ENCODE measurements around the gene DNAJC16. TPM values are rescaled to one million over a fixed set of nuclear protein-coding genes. Genes with fewer than 3 reads are reported as not detected.
"Not testable (repeated sequence)": the region's sequence is repeated elsewhere in the genome, so short reads cannot be mapped to it uniquely, and the experiment has no call there.

Gene DNAJC16
- total RNA-seq, 4 donors from 2014 or later = 10.2 to 18.7 (median 13.8) TPM

- Histone ChIP-seq H3K36me3 (no peaks in the 10 kb centered on the region), H3K27ac (no peak overlapping the region), H3K4me1 (peaks cover 0 to 19% (median 5%) of the 10 kb centered on the region in 3 donors), H3K4me3 (no peak overlapping the region), H3K27me3 (no peaks in the 10 kb centered on the region), H3K9me3 (no peaks in the 10 kb centered on the region)
- 47 to 57% methylated on average over 2 of the region's 2 CpGs for WGBS, 2 donors (ENCODE audit: low coverage in 1 of 2)
- TF ChIP-seq, protein P1, sequence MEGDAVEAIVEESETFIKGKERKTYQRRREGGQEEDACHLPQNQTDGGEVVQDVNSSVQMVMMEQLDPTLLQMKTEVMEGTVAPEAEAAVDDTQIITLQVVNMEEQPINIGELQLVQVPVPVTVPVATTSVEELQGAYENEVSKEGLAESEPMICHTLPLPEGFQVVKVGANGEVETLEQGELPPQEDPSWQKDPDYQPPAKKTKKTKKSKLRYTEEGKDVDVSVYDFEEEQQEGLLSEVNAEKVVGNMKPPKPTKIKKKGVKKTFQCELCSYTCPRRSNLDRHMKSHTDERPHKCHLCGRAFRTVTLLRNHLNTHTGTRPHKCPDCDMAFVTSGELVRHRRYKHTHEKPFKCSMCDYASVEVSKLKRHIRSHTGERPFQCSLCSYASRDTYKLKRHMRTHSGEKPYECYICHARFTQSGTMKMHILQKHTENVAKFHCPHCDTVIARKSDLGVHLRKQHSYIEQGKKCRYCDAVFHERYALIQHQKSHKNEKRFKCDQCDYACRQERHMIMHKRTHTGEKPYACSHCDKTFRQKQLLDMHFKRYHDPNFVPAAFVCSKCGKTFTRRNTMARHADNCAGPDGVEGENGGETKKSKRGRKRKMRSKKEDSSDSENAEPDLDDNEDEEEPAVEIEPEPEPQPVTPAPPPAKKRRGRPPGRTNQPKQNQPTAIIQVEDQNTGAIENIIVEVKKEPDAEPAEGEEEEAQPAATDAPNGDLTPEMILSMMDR (IDR thresholded peaks at IDR 0.05) = no peak
- TF ChIP-seq POLR2AphosphoS5 (IDR thresholded peaks at IDR 0.05) (no peak), EP300 (IDR thresholded peaks at IDR 0.05) (no peak), POLR2A (IDR thresholded peaks at IDR 0.05) (no peak)
- no peak for ATAC-seq
Observed at GRCh38 chr1:15598436-15598835, 71.8 kb downstream of the DNAJC16 start.

- WGBS, 2 donors (ENCODE audit: low coverage in 1 of 2) = 7 to 40% methylated on average over 2 to 10 of the region's 56 CpGs
Observed at GRCh38 chr1:15603050-15603965, 76.7 kb downstream of the DNAJC16 start.

DNA sequence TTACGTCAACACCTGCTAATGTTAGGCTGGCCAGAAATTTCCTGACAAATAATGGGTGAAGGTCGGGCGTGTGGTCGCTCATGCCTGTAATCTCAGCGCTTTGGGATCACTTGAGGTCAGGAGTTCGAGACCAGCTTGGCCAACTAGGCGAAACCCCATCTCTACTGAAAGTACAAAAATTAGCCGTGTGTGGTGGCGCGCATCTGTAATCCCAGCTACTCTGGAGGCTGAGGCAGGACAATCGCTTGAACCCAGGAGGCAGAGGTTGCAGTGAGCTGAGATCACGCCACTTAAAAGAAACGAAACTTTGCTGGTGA is 77.3 kb downstream of the DNAJC16 start:
- not testable (repeated sequence) for H3K9me3 ChIP-seq, H3K36me3 ChIP-seq, H3K27me3 ChIP-seq, ATAC-seq
- peak overlapping the region; percentile 53 to 82 for H3K4me3 ChIP-seq
- H3K4me1 ChIP-seq = peaks cover 0 to 27% (median 5%) of the 10 kb centered on the region in 3 donors
- 64% methylated on average over 12 of the region's 13 CpGs; no CpG with 5 or more reads in 1 of the 2 donors for WGBS, 2 donors (ENCODE audit: low coverage in 1 of 2)
- H3K27ac ChIP-seq = peak overlapping the region; percentile 27 to 89 (median 82)

More at GRCh38 chr1:15603050-15603965, 76.7 kb downstream of the DNAJC16 start:
- H3K4me1 ChIP-seq = peaks cover 0 to 27% (median 5%) of the 10 kb centered on the region in 3 donors
- peak; percentile 22 to 49 for TF ChIP-seq POLR2A (IDR thresholded peaks at IDR 0.05)
- peak; percentile 55 for TF ChIP-seq POLR2AphosphoS5 (IDR thresholded peaks at IDR 0.05)
- TF ChIP-seq, protein P1 (IDR thresholded peaks at IDR 0.05) = no peak
- no peak for TF ChIP-seq EP300 (IDR thresholded peaks at IDR 0.05)
- peak; percentile 99 for ATAC-seq
- H3K27ac ChIP-seq = peak overlapping the region; percentile 27 to 89 (median 82)
- H3K4me3 ChIP-seq = peak overlapping the region; percentile 53 to 82
- H3K36me3 ChIP-seq = no peaks in the 10 kb centered on the region
- H3K9me3 ChIP-seq = no peaks in the 10 kb centered on the region
- H3K27me3 ChIP-seq = no peaks in the 10 kb centered on the region

DNA sequence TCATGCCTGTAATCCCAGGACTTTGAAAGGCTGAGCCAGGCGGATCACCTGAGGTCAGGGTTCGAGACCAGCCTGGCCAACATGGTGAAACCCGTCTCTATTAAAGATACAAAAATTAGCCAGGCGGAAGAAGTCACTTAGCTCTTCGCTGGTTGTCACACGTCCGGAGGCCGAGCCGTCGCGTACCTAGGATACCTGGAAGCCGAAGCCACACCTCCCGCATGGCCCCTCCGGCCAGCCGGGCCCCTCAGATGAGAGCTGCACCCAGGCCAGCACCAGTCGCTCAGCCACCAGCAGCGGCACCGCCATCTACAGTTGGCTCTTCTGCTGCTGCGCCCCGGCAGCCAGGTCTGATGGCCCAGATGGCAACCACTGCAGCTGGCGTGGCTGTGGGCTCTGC is 77.8 kb downstream of the DNAJC16 start:
- not testable (repeated sequence) for ATAC-seq, H3K9me3 ChIP-seq, H3K27me3 ChIP-seq, H3K4me3 ChIP-seq, H3K36me3 ChIP-seq
- no CpG with 5 or more reads among the region's 21 CpGs for WGBS, 2 donors (ENCODE audit: low coverage in 1 of 2)
- Histone ChIP-seq H3K27ac (peak overlapping the region in 1 of 4 donors; percentile 89), H3K4me1 (peaks cover 0 to 27% (median 5%) of the 10 kb centered on the region in 3 donors)

GRCh38 chr1:15605398-15606383 is 79.0 kb downstream of the DNAJC16 start:
- Histone ChIP-seq H3K27me3 (no peaks in the 10 kb centered on the region), H3K4me3 (no peak overlapping the region), H3K4me1 (peaks cover 0 to 27% (median 5%) of the 10 kb centered on the region in 3 donors), H3K36me3 (no peaks in the 10 kb centered on the region), H3K27ac (no peak overlapping the region), H3K9me3 (no peaks in the 10 kb centered on the region)
- WGBS, 2 donors (ENCODE audit: low coverage in 1 of 2) = 83 to 84% methylated on average over 5 to 11 of the region's 11 CpGs
- TF ChIP-seq POLR2AphosphoS5 (IDR thresholded peaks at IDR 0.05) (no peak), POLR2A (IDR thresholded peaks at IDR 0.05) (no peak), EP300 (IDR thresholded peaks at IDR 0.05) (no peak)
- TF ChIP-seq, protein P1 (IDR thresholded peaks at IDR 0.05) = no peak
- ATAC-seq = no peak
